ENCODE measurements around the gene LEO1. TPM values are rescaled to one million over a fixed set of nuclear protein-coding genes. Genes with fewer than 3 reads are reported as not detected.

LEO1 gene
- total and polyA plus RNA-seq, 12 donors = 6.6 to 44.6 (median 15.0) TPM

GRCh38 chr15:52010633-52011595 is 39.3 kb upstream of the LEO1 start:
- DNase-seq = peak; percentile 67 to 89 (median 87)
- Histone ChIP-seq H3K4me1 (replicated peaks in 1 of 2) (no peaks in the 10 kb centered on the region), H3K9me3 (replicated peaks in 1 of 3) (no peaks in the 10 kb centered on the region), H3K4me3 (no peak overlapping the region), H3K27me3 (no peaks in the 10 kb centered on the region), H3K27ac (peak overlapping the region in 1 of 5 donors; percentile 0), H3K36me3 (replicated peaks in 1 of 2) (no peaks in the 10 kb centered on the region)
- WGBS, 4 donors = 66 to 75% (median 70%) methylated on average over 13 to 14 of the region's 14 CpGs
- intact Hi-C loops (cut with DNase I) = no loop called here
- no peak for TF ChIP-seq CTCF (IDR thresholded peaks at IDR 0.05)
- no peak for TF ChIP-seq POLR2A (IDR thresholded peaks at IDR 0.05)

GRCh38 chr15:52008698-52009434 is 37.3 kb upstream of the LEO1 start:
- DNase-seq = no peak
- Histone ChIP-seq H3K4me3 (no peak overlapping the region), H3K4me1 (replicated peaks in 1 of 2) (no peaks in the 10 kb centered on the region), H3K27ac (no peak overlapping the region), H3K9me3 (replicated peaks in 1 of 3) (no peaks in the 10 kb centered on the region), H3K36me3 (replicated peaks in 1 of 2) (no peaks in the 10 kb centered on the region), H3K27me3 (no peaks in the 10 kb centered on the region)
- WGBS, 4 donors = 18 to 64% (median 59%) methylated on average over 1 to 2 of the region's 2 CpGs
- no peak for TF ChIP-seq POLR2A (IDR thresholded peaks at IDR 0.05)
- no peak for TF ChIP-seq CTCF (IDR thresholded peaks at IDR 0.05)
- intact Hi-C loops (cut with DNase I) = no loop called here

GRCh38 chr15:52008359-52008697 is 36.8 kb upstream of the LEO1 start:
- no peak overlapping the region for H3K4me3 ChIP-seq
- intact Hi-C loops (cut with DNase I) = no loop called here
- WGBS, 4 donors = 91 to 95% (median 94%) methylated on average over 4 to 5 of the region's 5 CpGs
- no peak for DNase-seq
- H3K27me3 ChIP-seq = no peaks in the 10 kb centered on the region
- H3K27ac ChIP-seq = no peak overlapping the region
- H3K36me3 ChIP-seq (replicated peaks in 1 of 2) = no peaks in the 10 kb centered on the region
- H3K4me1 ChIP-seq (replicated peaks in 1 of 2) = no peaks in the 10 kb centered on the region
- no peak for TF ChIP-seq CTCF (IDR thresholded peaks at IDR 0.05)
- no peak for TF ChIP-seq POLR2A (IDR thresholded peaks at IDR 0.05)
- no peaks in the 10 kb centered on the region for H3K9me3 ChIP-seq (replicated peaks in 1 of 3)

- no peak for DNase-seq
Observed at GRCh38 chr15:52006702-52007340, 35.2 kb upstream of the LEO1 start.

More at GRCh38 chr15:52006702-52007340, 35.2 kb upstream of the LEO1 start:
- H3K9me3 ChIP-seq (replicated peaks in 1 of 3) = no peaks in the 10 kb centered on the region
- intact Hi-C loops (cut with DNase I) = no loop called here
- WGBS, 4 donors = 63 to 74% (median 65%) methylated on average over 3 of the region's 3 CpGs
- H3K36me3 ChIP-seq (replicated peaks in 1 of 2) = no peaks in the 10 kb centered on the region
- H3K4me3 ChIP-seq = no peak overlapping the region
- H3K27ac ChIP-seq = no peak overlapping the region
- TF ChIP-seq POLR2A (IDR thresholded peaks at IDR 0.05) = no peak
- no peak for TF ChIP-seq CTCF (IDR thresholded peaks at IDR 0.05)
- no peaks in the 10 kb centered on the region for H3K4me1 ChIP-seq (replicated peaks in 1 of 2)
- H3K27me3 ChIP-seq = no peaks in the 10 kb centered on the region

Data from adrenal gland (tissue), 12 donors.